Vagina (tissue), 2 donors: ENCODE data around the gene MMP7.

Experiments
- CTCF ChIP-seq, 3 experiments: fragments of 450-650 bp in 2 of 3; fragments of 200-600 bp in 1 of 3; sonication (generic) in 1 of 3; IDR thresholded peaks; one replicate each; pipeline ENCODE4 v1.5.1; 2017 to 2019; ENCODE audit warnings: antibody characterized with exemption in 3 of 3, mild to moderate bottlenecking in 2 of 3, moderate library complexity in 2 of 3
- POLR2A ChIP-seq, 2 donors: fragments of 450-650 bp; IDR thresholded peaks; one replicate each; pipeline ENCODE4 v1.6.1; 2017; ENCODE audit warnings: antibody characterized with exemption in 2 of 2, mild to moderate bottlenecking in 2 of 2, moderate library complexity in 2 of 2
- POLR2AphosphoS5 ChIP-seq, 2 donors: sonication (generic); formaldehyde crosslinking; IDR thresholded peaks; one replicate each; pipeline ENCODE4 v1.9.0; 2017; ENCODE audit warnings: antibody characterized with exemption in 2 of 2, mild to moderate bottlenecking in 2 of 2, low read depth in 1 of 2; ENCODE audit not compliant: insufficient read depth in 1 of 2

- TF ChIP-seq CTCF (IDR thresholded peaks at IDR 0.05) (no peak), POLR2AphosphoS5 (IDR thresholded peaks at IDR 0.05; ENCODE audit: insufficient read depth in 1 of 2, low read depth in 1 of 2) (no peak), POLR2A (IDR thresholded peaks at IDR 0.05) (no peak)
These were observed 20.7 kb upstream of the MMP7 start for GRCh38 chr11:102551169-102551781.
